GM12865 (cell line): ENCODE results near the gene UBASH3B.
A peak's percentile ranks its signal among the peaks of the same experiment; 100 is the strongest.

Experiments
- DNase-seq: peaks from one replicate; pipeline ENCODE4 v3.0.0; 2010; ENCODE audit warnings: low read depth
- H3K4me3 ChIP-seq: 2 replicates; pipeline ENCODE4 v1.5.1; 2011; ENCODE audit warnings: mild to moderate bottlenecking, low read depth, low read length, control low read depth
- CTCF ChIP-seq: IDR thresholded peaks from 2 replicates; pipeline ENCODE4 v1.5.1; 2011; ENCODE audit warnings: low read length, control low read depth, low read depth, inconsistent platforms; ENCODE audit not compliant: insufficient read depth; ENCODE audit errors: missing control alignments

The UBASH3B gene

GRCh38 chr11:122812638-122813037 lies 157.1 kb downstream of the UBASH3B start:
- no peak for TF ChIP-seq CTCF
- H3K4me3 ChIP-seq, result no peak overlapping the region
- DNase-seq, result no peak

- TF ChIP-seq CTCF, result no peak
- H3K4me3 ChIP-seq, result no peak overlapping the region
- no peak for DNase-seq
Measured at GRCh38 chr11:122813176-122813893, 157.8 kb downstream of the UBASH3B start.

- TF ChIP-seq CTCF, result no peak
- DNase-seq, result no peak
- no peak overlapping the region for H3K4me3 ChIP-seq
Measured at GRCh38 chr11:122813894-122814270, 158.4 kb downstream of the UBASH3B start.

GRCh38 chr11:122814401-122814800 lies 158.9 kb downstream of the UBASH3B start:
- TF ChIP-seq CTCF, result peak; percentile 3
- H3K4me3 ChIP-seq, result no peak overlapping the region
- peak; percentile 23 for DNase-seq

- DNase-seq, result no peak
- no peak for TF ChIP-seq CTCF
- H3K4me3 ChIP-seq, result no peak overlapping the region
Measured at GRCh38 chr11:122815900-122816299, 160.4 kb downstream of the UBASH3B start.

GRCh38 chr11:122816761-122817520 lies 161.4 kb downstream of the UBASH3B start:
- no peak for DNase-seq
- TF ChIP-seq CTCF, result no peak
- no peak overlapping the region for H3K4me3 ChIP-seq
